ENCODE measurements around the gene TRAPPC8. TPM values are rescaled to one million over a fixed set of nuclear protein-coding genes. Genes with fewer than 3 reads are reported as not detected.

Gene TRAPPC8
- total and polyA plus RNA-seq, 2 of the 13 experiments (the other 11 are each of a cell fraction or from before 2014, with no cell fraction given) = 34.6 to 50.8 TPM

- TF ChIP-seq ZNF512B (CRISPR knock-in tag; IDR thresholded peaks at IDR 0.05; ENCODE audit: borderline replicate concordance) (no peak), ZSCAN29 (CRISPR knock-in tag; conservative IDR thresholded peaks at IDR 0.05) (0 out of 2 replicates have a peak, but pooled peaks have one; percentile 52), ZNF354B (CRISPR knock-in tag; IDR thresholded peaks at IDR 0.05) (no peak), NR2F1 (CRISPR knock-in tag; IDR thresholded peaks at IDR 0.05) (no peak), ZNF331 (CRISPR knock-in tag; IDR thresholded peaks at IDR 0.05) (peak; percentile 17; the same call in 1 of the 2 replicates), NR2C2 (CRISPR knock-in tag; IDR thresholded peaks at IDR 0.05; ENCODE audit: borderline replicate concordance) (peak; percentile 28; the same call in 1 of the 2 replicates), ZBTB25 (CRISPR knock-in tag; IDR thresholded peaks at IDR 0.05) (no peak), DNMT3B (CRISPR knock-in tag; conservative IDR thresholded peaks at IDR 0.05) (no peak), ZNF264 (CRISPR knock-in tag; IDR thresholded peaks at IDR 0.05) (no peak), ZGPAT (CRISPR knock-in tag; IDR thresholded peaks at IDR 0.05) (0 out of 2 replicates have a peak, but pooled peaks have one; percentile 39), ZNF597 (CRISPR knock-in tag; IDR thresholded peaks at IDR 0.05) (no peak), HMG20A (CRISPR knock-in tag; IDR thresholded peaks at IDR 0.05; ENCODE audit: borderline replicate concordance) (peak; percentile 40; the same call in 1 of the 2 replicates), ZNF136 (CRISPR knock-in tag; IDR thresholded peaks at IDR 0.05; ENCODE audit: low read depth) (no peak), ZIK1 (CRISPR knock-in tag; IDR thresholded peaks at IDR 0.05; ENCODE audit: borderline replicate concordance, low read depth) (0 out of 2 replicates have a peak, but pooled peaks have one; percentile 26), HMGXB4 (CRISPR knock-in tag; IDR thresholded peaks at IDR 0.05; ENCODE audit: borderline replicate concordance in 1 of 2, low read depth in 1 of 2) (no peak), ZNF614 (CRISPR knock-in tag; IDR thresholded peaks at IDR 0.05; ENCODE audit: borderline replicate concordance) (0 out of 2 replicates have a peak, but pooled peaks have one; percentile 31), CEBPG (CRISPR knock-in tag; IDR thresholded peaks at IDR 0.05) (0 out of 2 replicates have a peak, but pooled peaks have one; percentile 15), TP53 (CRISPR knock-in tag; conservative IDR thresholded peaks at IDR 0.05) (no peak), TEAD3 (CRISPR knock-in tag; optimal IDR thresholded peaks at IDR 0.05; ENCODE audit: borderline replicate concordance) (peak; percentile 74), ZNF564 (CRISPR knock-in tag; IDR thresholded peaks at IDR 0.05) (no peak), FOXA3 (CRISPR knock-in tag; IDR thresholded peaks at IDR 0.05) (peak; percentile 62), RFX1 (IDR thresholded peaks at IDR 0.05) (no peak), SAP130 (CRISPR knock-in tag; IDR thresholded peaks at IDR 0.05; ENCODE audit: low read depth) (peak; percentile 45; the same call in 1 of the 2 replicates)
Observed at GRCh38 chr18:31830686-31831085, 112.2 kb downstream of the TRAPPC8 start (continued).
